Measurements from ENCODE around the gene ATP8A2. TPM values are rescaled to one million over a fixed set of nuclear protein-coding genes. Genes with fewer than 3 reads are reported as not detected.

The ATP8A2 gene
- total RNA-seq, 4 donors from 2014 or later: 0.13 to 0.29 (median 0.24) TPM

- intact Hi-C loops (cut with DNase I): no loop called here
These were observed 236.4 kb downstream of the ATP8A2 start for GRCh38 chr13:25608181-25608580.

GRCh38 chr13:25616674-25617073 lies 244.9 kb downstream of the ATP8A2 start:
- no peaks in the 10 kb centered on the region for H3K27me3 ChIP-seq
- intact Hi-C loops (cut with DNase I): no loop called here
- no peak overlapping the region for H3K27ac ChIP-seq
- H3K4me3 ChIP-seq (replicated peaks in 1 of 3): no peak overlapping the region
- no peaks in the 10 kb centered on the region for H3K9me3 ChIP-seq
- H3K36me3 ChIP-seq: no peaks in the 10 kb centered on the region
- no peaks in the 10 kb centered on the region for H3K4me1 ChIP-seq
- 61 to 71% methylated on average over 1 of the region's 1 CpG for WGBS, 2 donors
- no peak for TF ChIP-seq POLR2A (IDR thresholded peaks at IDR 0.05)
- TF ChIP-seq CTCF (IDR thresholded peaks at IDR 0.05): no peak
- DNase-seq: no peak

More at GRCh38 chr13:25608181-25608580, 236.4 kb downstream of the ATP8A2 start:
- H3K27ac ChIP-seq: no peak overlapping the region
- TF ChIP-seq CTCF (IDR thresholded peaks at IDR 0.05) (no peak), POLR2A (IDR thresholded peaks at IDR 0.05) (no peak)
- DNase-seq: no peak
- H3K4me3 ChIP-seq (replicated peaks in 1 of 3): no peak overlapping the region
- H3K4me1 ChIP-seq: no peaks in the 10 kb centered on the region
- no peaks in the 10 kb centered on the region for H3K36me3 ChIP-seq
- 65 to 67% methylated on average over 2 of the region's 2 CpGs for WGBS, 2 donors
- H3K9me3 ChIP-seq: no peaks in the 10 kb centered on the region
- no peaks in the 10 kb centered on the region for H3K27me3 ChIP-seq

- no peak for DNase-seq
- no peaks in the 10 kb centered on the region for H3K27me3 ChIP-seq
- no peaks in the 10 kb centered on the region for H3K4me1 ChIP-seq
- no peak overlapping the region for H3K27ac ChIP-seq
- intact Hi-C loops (cut with DNase I): no loop called here
- H3K36me3 ChIP-seq: no peaks in the 10 kb centered on the region
- TF ChIP-seq POLR2A (IDR thresholded peaks at IDR 0.05): no peak
- TF ChIP-seq CTCF (IDR thresholded peaks at IDR 0.05): no peak
- H3K9me3 ChIP-seq: no peaks in the 10 kb centered on the region
- WGBS, 2 donors: 81 to 91% methylated on average over 5 of the region's 5 CpGs
- H3K4me3 ChIP-seq (replicated peaks in 1 of 3): no peak overlapping the region
These were observed 248.1 kb downstream of the ATP8A2 start for GRCh38 chr13:25619897-25620296.

GRCh38 chr13:25625414-25625813 lies 253.6 kb downstream of the ATP8A2 start:
- Histone ChIP-seq H3K36me3 (no peaks in the 10 kb centered on the region), H3K9me3 (no peaks in the 10 kb centered on the region), H3K27ac (no peak overlapping the region), H3K4me3 (replicated peaks in 1 of 3) (no peak overlapping the region), H3K27me3 (no peaks in the 10 kb centered on the region), H3K4me1 (no peaks in the 10 kb centered on the region)
- 8 to 25% methylated on average over 2 of the region's 2 CpGs for WGBS, 2 donors
- DNase-seq: no peak
- TF ChIP-seq POLR2A (IDR thresholded peaks at IDR 0.05): no peak
- TF ChIP-seq CTCF (IDR thresholded peaks at IDR 0.05): no peak
- intact Hi-C loops (cut with DNase I): no loop called here

GRCh38 chr13:25630329-25630900 lies 258.6 kb downstream of the ATP8A2 start:
- no peaks in the 10 kb centered on the region for H3K27me3 ChIP-seq
- H3K4me1 ChIP-seq: no peaks in the 10 kb centered on the region
- intact Hi-C loops (cut with DNase I): no loop called here
- H3K36me3 ChIP-seq: no peaks in the 10 kb centered on the region
- DNase-seq: peak in 1 of 2 donors; percentile 1
- no peak for TF ChIP-seq POLR2A (IDR thresholded peaks at IDR 0.05)
- H3K4me3 ChIP-seq (replicated peaks in 1 of 3): no peak overlapping the region
- no peak overlapping the region for H3K27ac ChIP-seq
- 58 to 60% methylated on average over 7 of the region's 7 CpGs for WGBS, 2 donors
- H3K9me3 ChIP-seq: no peaks in the 10 kb centered on the region
